Measurements from ENCODE around the gene SFMBT2.
"Not testable (repeated sequence)": the region's sequence is repeated elsewhere in the genome, so short reads cannot be mapped to it uniquely, and the experiment has no call there.

SFMBT2 gene

DNA sequence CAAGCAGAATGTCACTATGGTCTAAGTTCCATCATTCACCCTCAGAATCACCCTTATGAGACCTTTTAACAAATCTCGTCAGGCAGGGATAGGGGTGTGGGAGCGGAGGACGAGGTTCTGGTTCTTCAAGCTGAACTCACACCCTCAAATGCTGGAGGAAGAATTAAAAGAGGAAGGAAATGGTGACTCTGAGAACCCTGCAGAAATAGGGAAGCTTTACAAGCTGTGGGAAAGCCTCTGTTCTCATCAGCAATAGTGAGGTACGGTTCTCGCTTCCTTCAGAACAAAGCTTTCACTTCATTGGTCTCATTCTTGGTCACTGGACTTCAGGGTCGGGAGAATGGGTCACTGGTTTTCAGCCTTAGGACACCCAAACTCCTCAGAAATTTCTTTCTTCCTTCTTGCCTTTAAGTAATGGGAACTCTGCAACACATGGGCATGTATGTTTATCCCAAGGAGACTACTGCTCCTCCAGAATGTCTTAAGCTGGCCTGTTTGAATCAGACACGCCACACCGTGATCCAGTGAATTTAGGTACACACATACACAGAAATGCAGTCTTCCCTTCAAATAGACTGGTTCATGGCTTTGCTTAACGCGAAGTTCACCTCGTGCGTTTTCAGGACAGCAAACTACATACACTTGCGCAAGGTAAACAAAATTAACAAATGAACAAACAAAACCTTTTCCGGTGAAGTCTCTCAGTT, 226.0 kb downstream of the SFMBT2 start:
- no peak for DNase-seq (ENCODE audit: low read depth)

DNA sequence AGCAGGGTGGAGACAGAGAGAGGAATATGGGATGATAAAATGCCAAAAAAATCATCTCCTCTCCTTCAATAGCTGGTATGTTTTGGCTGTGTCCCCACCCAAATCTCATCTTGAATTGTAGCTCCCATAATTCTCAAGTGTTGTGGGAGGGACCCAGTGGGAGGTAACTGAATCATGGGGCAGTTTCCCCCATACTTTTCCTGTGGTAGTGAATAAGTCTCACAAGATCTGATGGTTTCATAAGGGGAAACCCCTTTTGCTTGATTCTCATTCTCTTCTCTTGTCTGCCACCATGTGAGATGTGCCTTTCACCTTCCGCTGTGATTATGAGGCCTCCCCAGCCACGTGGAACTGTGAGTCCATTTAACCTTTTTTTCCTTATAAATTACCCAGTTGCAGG, 226.7 kb downstream of the SFMBT2 start:
- not testable (repeated sequence) for DNase-seq (ENCODE audit: low read depth)

DNA sequence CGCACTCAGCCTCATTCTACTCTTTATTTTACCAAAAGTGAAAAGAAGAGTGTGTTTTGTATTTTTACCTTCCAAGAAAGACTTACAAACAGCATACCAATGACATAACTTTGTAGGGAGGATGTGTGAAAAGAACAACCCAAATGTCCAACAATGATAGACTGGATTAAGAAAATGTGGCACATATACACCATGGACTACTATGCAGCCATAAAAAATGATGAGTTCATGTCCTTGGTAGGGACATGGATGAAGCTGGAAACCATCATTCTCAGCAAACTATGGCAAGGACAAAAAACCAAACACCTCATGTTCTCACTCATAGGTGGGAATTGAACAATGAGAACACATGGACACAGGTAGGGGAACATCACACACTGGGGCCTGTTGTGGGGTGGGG, 228.5 kb downstream of the SFMBT2 start:
- DNase-seq (ENCODE audit: low read depth): not testable (repeated sequence)

GRCh38 chr10:7181420-7181819, 229.4 kb downstream of the SFMBT2 start:
- DNase-seq (ENCODE audit: low read depth): no peak

DNA sequence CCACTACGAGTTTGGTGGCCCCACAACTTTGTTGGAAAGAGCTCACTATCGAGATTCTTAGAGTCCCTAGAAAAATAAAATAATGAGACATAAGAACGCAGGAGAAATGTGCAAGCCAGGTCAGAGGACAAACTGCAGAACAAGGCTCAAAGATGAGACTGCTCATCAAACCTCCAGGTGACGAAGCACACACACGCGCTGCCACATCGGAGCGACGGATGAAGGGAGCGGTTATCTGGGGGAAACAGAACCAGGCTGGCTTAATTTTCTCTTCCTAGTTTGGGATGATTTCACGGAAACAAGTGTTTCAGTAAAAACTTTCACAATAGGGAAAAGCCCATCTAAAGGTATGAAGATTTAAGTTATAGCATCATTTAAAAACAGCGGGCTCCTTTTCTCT, 231.3 kb downstream of the SFMBT2 start:
- DNase-seq (ENCODE audit: low read depth): no peak

GRCh38 chr10:7173948-7174347, 236.9 kb downstream of the SFMBT2 start:
- DNase-seq (ENCODE audit: low read depth): no peak

- DNase-seq (ENCODE audit: low read depth): no peak
Measured at GRCh38 chr10:7171825-7172224, 239.0 kb downstream of the SFMBT2 start.

DNA sequence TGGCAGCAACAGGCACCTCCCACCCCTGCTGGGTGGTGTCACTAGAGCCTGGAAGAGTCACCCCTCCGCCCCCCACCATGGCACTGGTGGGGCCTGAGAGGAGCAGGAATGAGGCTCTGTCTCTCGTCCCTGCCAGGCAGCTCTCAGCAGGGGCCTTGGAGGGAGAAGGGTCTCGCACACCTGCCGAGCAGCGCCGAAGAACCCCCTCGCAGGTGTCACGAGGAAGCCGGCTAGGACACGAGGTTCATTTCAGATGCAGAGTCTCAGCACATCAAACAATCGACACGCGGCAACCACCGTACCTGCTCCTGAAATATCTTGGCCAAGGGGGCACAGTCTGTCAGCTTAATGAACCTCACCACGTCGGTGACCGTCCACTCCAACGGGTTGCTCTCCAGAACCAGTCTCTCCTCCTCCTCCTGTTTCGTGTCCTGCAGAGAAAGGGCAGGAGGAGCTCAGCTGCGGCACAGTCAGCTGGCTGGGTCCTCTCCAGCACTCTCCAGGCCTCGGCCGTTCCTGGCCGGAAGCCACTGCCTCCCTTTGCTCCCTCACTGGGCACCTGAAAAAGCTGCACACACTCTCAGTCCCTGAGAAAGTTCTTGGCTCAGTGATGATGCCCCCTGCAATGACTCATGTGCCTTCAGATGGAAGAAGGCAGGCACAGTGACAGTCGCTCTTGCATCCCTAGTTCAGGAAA, 240.1 kb downstream of the SFMBT2 start:
- no peak for DNase-seq (ENCODE audit: low read depth)

- DNase-seq (ENCODE audit: low read depth): no peak
Measured at GRCh38 chr10:7168414-7168813, 242.4 kb downstream of the SFMBT2 start.

GRCh38 chr10:7165500-7166177, 245.2 kb downstream of the SFMBT2 start:
- no peak for DNase-seq (ENCODE audit: low read depth)

GRCh38 chr10:7164955-7165354, 245.9 kb downstream of the SFMBT2 start:
- no peak for DNase-seq (ENCODE audit: low read depth)

GRCh38 chr10:7162331-7162730, 248.5 kb downstream of the SFMBT2 start:
- no peak for DNase-seq (ENCODE audit: low read depth)

DNA sequence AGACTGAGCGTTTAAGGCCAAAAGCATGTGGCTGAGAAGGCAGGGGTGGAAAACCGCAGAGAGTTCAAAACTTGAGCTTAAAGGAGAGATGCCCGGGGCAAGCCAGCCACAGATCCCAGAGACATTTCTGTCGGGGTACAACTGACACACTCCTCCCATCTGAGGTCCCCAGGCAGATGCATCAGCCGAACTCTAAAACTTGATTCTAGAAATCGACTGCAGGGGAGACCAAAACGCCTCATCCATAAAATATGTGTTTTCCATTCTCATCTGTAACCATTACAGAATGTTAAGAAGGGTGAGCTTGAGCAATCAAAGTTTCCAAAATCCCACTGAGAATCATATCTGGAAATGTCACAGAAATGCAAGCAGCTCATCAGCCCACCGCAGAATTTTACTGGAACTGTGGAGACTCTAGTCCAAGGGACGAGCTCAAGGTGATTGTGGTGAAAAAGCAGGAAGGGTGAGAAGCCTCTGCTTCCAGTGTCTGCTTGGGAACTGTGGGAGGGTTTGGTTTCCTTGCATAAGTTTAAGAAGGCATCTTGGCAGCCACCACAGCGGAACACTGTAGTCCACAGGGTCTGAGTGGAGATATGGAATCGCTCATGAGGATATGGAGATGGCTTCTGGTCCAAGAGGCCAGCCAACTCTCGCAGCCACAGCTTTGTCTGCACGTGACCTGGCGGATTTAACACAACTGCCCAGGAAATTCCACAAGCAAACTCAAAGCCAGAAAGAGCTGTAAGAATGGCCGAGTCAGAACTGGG, 249.2 kb downstream of the SFMBT2 start:
- DNase-seq (ENCODE audit: low read depth): no peak

- DNase-seq (ENCODE audit: low read depth): no peak
Measured at GRCh38 chr10:7159928-7160327, 250.9 kb downstream of the SFMBT2 start.

DNA sequence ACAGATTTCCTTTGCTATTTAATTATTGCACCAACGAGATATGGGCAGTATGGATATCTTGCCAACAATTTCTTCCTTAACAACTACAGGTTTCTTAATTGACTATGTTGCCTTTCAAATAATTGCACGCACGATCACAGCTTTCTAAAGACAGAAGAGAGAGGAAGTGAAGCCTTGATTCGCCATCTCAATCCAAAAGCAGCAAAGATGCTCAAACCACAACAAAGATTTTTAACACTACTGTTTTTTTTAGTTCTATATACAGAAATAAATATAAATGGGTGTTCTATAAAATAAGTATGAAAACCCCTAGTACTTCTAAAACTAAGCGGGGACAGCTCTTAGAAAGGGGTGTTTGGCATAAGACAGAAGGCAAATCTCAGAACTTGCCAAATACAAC, 251.3 kb downstream of the SFMBT2 start:
- DNase-seq (ENCODE audit: low read depth): no peak

DNA sequence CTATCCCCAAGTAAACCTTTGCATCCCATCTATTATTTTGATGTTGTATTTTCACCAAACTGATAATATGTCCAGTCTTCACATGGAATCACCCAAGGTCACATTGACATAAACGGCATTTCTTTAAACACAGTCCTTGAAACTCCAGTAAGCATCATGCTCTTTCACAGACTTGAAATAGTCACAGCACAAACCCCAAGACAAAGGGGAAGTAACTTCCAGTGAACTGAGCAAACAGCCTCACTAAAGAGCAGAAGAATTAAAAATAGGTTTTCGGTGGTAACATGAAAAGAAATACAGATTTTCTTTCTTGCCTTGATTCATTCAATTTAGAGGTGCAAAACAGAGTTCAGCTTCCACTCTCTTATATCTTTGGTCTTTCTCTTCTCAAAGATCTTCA, 253.7 kb downstream of the SFMBT2 start:
- DNase-seq (ENCODE audit: low read depth): no peak

GRCh38 chr10:7153750-7154149, 257.1 kb downstream of the SFMBT2 start:
- no peak for DNase-seq (ENCODE audit: low read depth)

DNA sequence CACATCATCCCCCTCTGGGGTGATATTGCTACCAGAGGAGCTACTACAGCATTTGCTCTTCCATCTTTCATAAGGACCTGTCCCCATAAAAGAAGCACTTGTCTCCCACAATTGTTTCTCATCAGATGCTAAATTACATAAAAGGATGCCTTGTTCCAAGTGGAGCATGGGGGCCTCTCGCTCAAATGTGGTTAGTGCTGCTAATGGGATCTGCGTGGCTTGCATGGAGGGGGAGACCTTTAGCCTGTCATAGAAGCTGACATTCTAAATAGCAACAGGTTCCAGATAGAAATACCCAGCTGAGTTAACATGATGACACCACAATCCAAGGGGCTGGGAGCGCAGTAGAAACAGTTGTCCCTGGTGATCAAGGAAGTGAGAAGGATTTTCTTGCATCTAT, 257.9 kb downstream of the SFMBT2 start:
- DNase-seq (ENCODE audit: low read depth): no peak

GRCh38 chr10:7152341-7152740, 258.5 kb downstream of the SFMBT2 start:
- DNase-seq (ENCODE audit: low read depth): no peak

GRCh38 chr10:7151538-7151937, 259.3 kb downstream of the SFMBT2 start:
- no peak for DNase-seq (ENCODE audit: low read depth)

- DNase-seq (ENCODE audit: low read depth): no peak
Measured at GRCh38 chr10:7150349-7150748, 260.5 kb downstream of the SFMBT2 start.

- no peak for DNase-seq (ENCODE audit: low read depth)
Measured at GRCh38 chr10:7146189-7146588, 264.6 kb downstream of the SFMBT2 start.

DNA sequence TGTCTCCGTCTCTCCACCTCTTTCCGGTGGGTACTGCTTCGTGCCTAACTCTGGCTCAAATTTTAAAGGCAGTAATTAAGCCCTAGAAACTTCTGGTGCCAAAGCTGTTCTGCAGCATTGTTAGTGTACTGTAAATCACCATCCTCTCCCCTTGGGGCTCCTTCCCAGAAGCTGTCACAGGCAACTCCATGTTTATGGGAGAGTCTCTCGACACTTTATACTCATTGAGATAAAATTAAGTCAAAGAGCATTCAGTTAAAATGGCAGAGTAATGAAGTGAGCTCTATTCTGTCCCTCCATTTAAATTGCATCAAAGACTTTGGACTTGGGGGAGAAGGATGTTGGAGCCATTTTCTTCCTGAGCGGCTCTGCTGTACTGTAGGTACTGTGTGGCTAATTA, 274.8 kb downstream of the SFMBT2 start:
- DNase-seq (ENCODE audit: low read depth): no peak
